GM12878 (cell line): ENCODE results near the gene FOXD3. TPM values are rescaled to one million over a fixed set of nuclear protein-coding genes. Genes with fewer than 3 reads are reported as not detected.

Experiments used
- BCLAF1 ChIP-seq: fragments of 450-650 bp; IDR thresholded peaks from 2 replicates; pipeline ENCODE4 v1.6.1; 2017; ENCODE audit warnings: antibody characterized with exemption, mild to moderate bottlenecking, moderate library complexity
- BRCA1 ChIP-seq: IDR thresholded peaks from 2 replicates; pipeline ENCODE4 v1.6.1; 2011; ENCODE audit warnings: low read depth, low read length, improper control_type of control experiment
- CBFB ChIP-seq: IDR thresholded peaks from 2 replicates; pipeline ENCODE4 v1.6.1; 2016; ENCODE audit warnings: antibody characterized with exemption, low read depth
- CBX3 ChIP-seq: fragments of 200-600 bp; sonication (generic); IDR thresholded peaks from 2 replicates; pipeline ENCODE4 v1.6.1; 2016; ENCODE audit warnings: low read depth, borderline replicate concordance
- CBX5 ChIP-seq: sonication (generic); IDR thresholded peaks from 2 replicates; pipeline ENCODE4 v1.6.1; 2016; ENCODE audit warnings: low read depth, moderate library complexity, mild to moderate bottlenecking, inconsistent platforms
- ELK1 ChIP-seq: IDR thresholded peaks from 2 replicates; pipeline ENCODE4 v1.6.1; 2012; ENCODE audit warnings: low read depth, low read length, improper control_type of control experiment
- FOXM1 ChIP-seq: IDR thresholded peaks from 2 replicates; pipeline ENCODE4 v1.6.1; 2012; ENCODE audit warnings: low read depth, mild to moderate bottlenecking, inconsistent platforms, low read length, moderate library complexity
- GABPA ChIP-seq: IDR thresholded peaks from 2 replicates; pipeline ENCODE4 v1.6.1; 2014; ENCODE audit warnings: antibody characterized with exemption, low read depth, mild to moderate bottlenecking, inconsistent platforms
- KDM1A ChIP-seq: fragments of 200-600 bp; sonication (generic); IDR thresholded peaks from 2 replicates; pipeline ENCODE4 v1.6.1; 2016; ENCODE audit warnings: borderline replicate concordance
- NFYB ChIP-seq: IDR thresholded peaks from 2 replicates; pipeline ENCODE4 v1.6.1; 2011; ENCODE audit warnings: low read depth, mild to moderate bottlenecking, low read length, improper control_type of control experiment, moderate library complexity; ENCODE audit not compliant: insufficient read depth
- PAX5 ChIP-seq: IDR thresholded peaks from 2 replicates; pipeline ENCODE4 v1.6.1; 2011; ENCODE audit warnings: low read depth, low read length, borderline replicate concordance
- POLR2AphosphoS5 ChIP-seq: IDR thresholded peaks from 2 replicates; pipeline ENCODE4 v1.6.1; 2011; ENCODE audit warnings: mild to moderate bottlenecking, low read length, inconsistent platforms
- PRDM15 ChIP-seq: fragments of 450-650 bp; formaldehyde crosslinking; IDR thresholded peaks from 2 replicates; pipeline ENCODE4 v1.4.0; 2020; ENCODE audit warnings: mild to moderate bottlenecking, moderate library complexity
- RELA ChIP-seq: fragments of 450-650 bp; IDR thresholded peaks from 2 replicates; pipeline ENCODE4 v1.8.0; 2014; ENCODE audit warnings: borderline replicate concordance; ENCODE audit not compliant: partially characterized antibody
- SMAD1 ChIP-seq: fragments of 450-650 bp; IDR thresholded peaks from 2 replicates; pipeline ENCODE4 v1.6.1; 2018; ENCODE audit warnings: mild to moderate bottlenecking, low read depth; ENCODE audit not compliant: partially characterized antibody
- SMARCA5 ChIP-seq: fragments of 450-650 bp; IDR thresholded peaks from 2 replicates; pipeline ENCODE4 v1.6.1; 2017; ENCODE audit warnings: mild to moderate bottlenecking
- SUPT20H ChIP-seq: IDR thresholded peaks from 2 replicates; pipeline ENCODE4 v1.6.1; 2011; ENCODE audit warnings: low read depth, mild to moderate bottlenecking, low read length, moderate library complexity, borderline replicate concordance; ENCODE audit not compliant: control insufficient read depth
- TAF1 ChIP-seq: IDR thresholded peaks from 2 replicates; pipeline ENCODE4 v1.6.1; 2011; ENCODE audit warnings: mild to moderate bottlenecking, low read depth, low read length, borderline replicate concordance
- TBL1XR1 ChIP-seq: IDR thresholded peaks from 2 replicates; pipeline ENCODE4 v1.6.1; 2012; ENCODE audit warnings: low read depth, low read length, improper control_type of control experiment
- YBX1 ChIP-seq: fragments of 450-650 bp; IDR thresholded peaks from 2 replicates; pipeline ENCODE4 v1.6.1; 2016; ENCODE audit warnings: antibody characterized with exemption
- ZBTB33 ChIP-seq: fragments of 450-650 bp; IDR thresholded peaks from 2 replicates; pipeline ENCODE4 v1.6.1; 2017; ENCODE audit warnings: mild to moderate bottlenecking
- polyA plus RNA-seq, 11 experiments: library from polyadenylated mRNA; depleted of rRNA in 4 of 11; unstranded in 6 of 11; stranded (reverse) in 5 of 11; fragments of >200 nt; fragmentation: Nextera tagmentation in 4 of 11; fragmentation: Illumina TruSeq in 1 of 11; extraction: Ambion mirVana in 4 of 11; extraction: Trizol in 1 of 11; gene quantifications; 1 replicate in 1 of 11; 2 replicates in 10 of 11; pipeline versions ENCODE4 v1.2.1 to v1.2.3, GENCODE V29; 2011 to 2016; ENCODE audit warnings: inconsistent platforms in 2 of 11, missing spikeins in 2 of 11, low read depth in 1 of 11
- total RNA-seq, 4 experiments: library from RNA; depleted of rRNA in 3 of 4; stranded (reverse); fragments of >200 nt in 3 of 4; fragmentation: Illumina TruSeq in 1 of 4; extraction: Trizol in 1 of 4; gene quantifications; 2 replicates each; pipeline versions ENCODE4 v1.2.1 to v1.2.3, GENCODE V29; 2013 to 2021

The FOXD3 gene
- total and polyA plus RNA-seq, 10 of the 15 experiments (the other 5 are each of a cell fraction or from before 2014, with no cell fraction given) = not detected

- TF ChIP-seq CBX5 (no peak), ELK1 (no peak), GABPA (no peak), YBX1 (no peak), PRDM15 (CRISPR knock-in tag) (no peak), KDM1A (no peak), SUPT20H (no peak), SMAD1 (no peak), CBFB (no peak), TBL1XR1 (no peak), SMARCA5 (peak; percentile 30; the same call in 1 of the 2 replicates), PAX5 (no peak), RELA (no peak), CBX3 (no peak), FOXM1 (no peak), ZBTB33 (no peak), POLR2AphosphoS5 (peak; percentile 78), BCLAF1 (no peak), BRCA1 (no peak), TAF1 (0 out of 2 replicates have a peak, but pooled peaks have one; percentile 44), NFYB (no peak)
These were observed 45.1 kb downstream of the FOXD3 start, which contains the start of gene ALG6 (continued) for GRCh38 chr1:63367215-63368103.
